Panc1 (cell line): ENCODE data around the gene EMILIN2. TPM values are rescaled to one million over a fixed set of nuclear protein-coding genes. Genes with fewer than 3 reads are reported as not detected.

Experiments
- ATAC-seq: fragments of 200-7000 bp; cut with Tn5 transposase; 2 replicates; pipeline ENCODE4 v1.9.1; 2020; ENCODE audit warnings: mild to moderate bottlenecking, moderate library complexity
- BruUV-seq: library from RNA; stranded (reverse); fragments of 400-500 nt; replicated peaks from 2 replicates; lab custom pipeline; 2021; lab: Mats Ljungman, UMichigan
- CTCF ChIA-PET: fragments of 300-600 bp; sonication (Branson Sonifier 250); formaldehyde crosslinking; loops from one replicate; lab custom pipeline; 2022; ENCODE audit warnings: antibody characterized with exemption; lab: Charles Lee
- POLR2A ChIA-PET: fragments of 300-600 bp; sonication (Branson Sonifier 250); formaldehyde crosslinking; loops from one replicate; lab custom pipeline; 2022; ENCODE audit warnings: antibody characterized with exemption; lab: Charles Lee
- DNase-seq: peaks from one replicate; pipeline ENCODE4 v3.0.0-alpha.2; 2010; ENCODE audit warnings: low read depth, low spot score
- H3K27ac ChIP-seq: 2 replicates; pipeline ENCODE4 v1.5.1; 2011; ENCODE audit warnings: mild to moderate bottlenecking, low read length, inconsistent platforms
- H3K27me3 ChIP-seq: fragments of 200-500 bp; sonication (Bioruptor generic); 2 replicates; pipeline ENCODE4 v1.6.0; 2014; ENCODE audit warnings: low read length, inconsistent platforms; ENCODE audit not compliant: control insufficient read depth, insufficient read depth
- H3K36me3 ChIP-seq: fragments of 200-500 bp; sonication (Bioruptor generic); 2 replicates; pipeline ENCODE4 v1.5.1; 2014; ENCODE audit warnings: inconsistent platforms, mild to moderate bottlenecking, low read length, moderate library complexity; ENCODE audit not compliant: control insufficient read depth, insufficient read depth
- H3K4me1 ChIP-seq: 2 replicates; pipeline ENCODE4 v1.5.1; 2011; ENCODE audit warnings: inconsistent platforms, mild to moderate bottlenecking, low read length, moderate library complexity; ENCODE audit not compliant: control insufficient read depth, insufficient read depth
- H3K4me3 ChIP-seq, 2 experiments: 2 replicates each; pipeline ENCODE4 v1.5.1; 2011 to 2012; ENCODE audit warnings: low read depth in 2 of 2, low read length in 2 of 2, mild to moderate bottlenecking in 2 of 2, inconsistent platforms in 1 of 2, moderate library complexity in 1 of 2
- H3K9me3 ChIP-seq: fragments of 200-500 bp; sonication (Bioruptor generic); 2 replicates; pipeline ENCODE4 v1.5.1; 2014; ENCODE audit warnings: low read depth, mild to moderate bottlenecking, inconsistent platforms, low read length, moderate library complexity; ENCODE audit not compliant: control insufficient read depth, insufficient read depth
- CTCF ChIP-seq: fragments of 450-650 bp; IDR thresholded peaks from 2 replicates; pipeline ENCODE4 v1.5.1; 2017; ENCODE audit warnings: mild to moderate bottlenecking
- POLR2AphosphoS5 ChIP-seq: IDR thresholded peaks from 2 replicates; pipeline ENCODE4 v1.6.1; 2012; ENCODE audit warnings: mild to moderate bottlenecking, low read depth, low read length, moderate library complexity
- REST ChIP-seq, 2 experiments: IDR thresholded peaks; 2 replicates each; pipeline ENCODE4 v1.6.1; 2011 to 2012; ENCODE audit warnings: low read depth in 2 of 2, control low read depth in 1 of 2, low read length in 1 of 2, mild to moderate bottlenecking in 1 of 2, moderate library complexity in 1 of 2; ENCODE audit not compliant: insufficient read depth in 1 of 2
- SIN3A ChIP-seq: IDR thresholded peaks from 2 replicates; pipeline ENCODE4 v1.6.1; 2012; ENCODE audit warnings: low read depth, mild to moderate bottlenecking, low read length, moderate library complexity, borderline replicate concordance; ENCODE audit not compliant: insufficient read depth
- TCF7L2 ChIP-seq: IDR thresholded peaks from 2 replicates; pipeline ENCODE4 v1.6.1; 2011; ENCODE audit warnings: mild to moderate bottlenecking, low read depth, low read length, inconsistent platforms
- in situ Hi-C: cut with HindIII; loops from 2 replicates; pipeline ENCODE4 v1.10.0; 2016; ENCODE audit warnings: low sequenced_read_pairs, low pct_unique_long_range_greater_than_20kb
- intact Hi-C: fragments of 100-400 bp; cut with micrococcal nuclease; formaldehyde crosslinking; loops from one replicate; pipeline ENCODE4 v1.10.0; 2022; ENCODE audit not compliant: unreplicated experiment
- total RNA-seq: library from RNA; stranded (reverse); gene quantifications from one replicate; pipeline ENCODE4 v1.2.1, GENCODE V29; 2021; ENCODE audit not compliant: unreplicated experiment

EMILIN2 gene
- total RNA-seq, 1 experiment from 2014 or later: 18.3 TPM

GRCh38 chr18:2948038-2948437 is 101.2 kb downstream of the EMILIN2 start:
- Histone ChIP-seq H3K4me1 (peaks cover 4% of the 10 kb centered on the region), H3K9me3 (no peaks in the 10 kb centered on the region), H3K27ac (peak overlapping the region; percentile 3; the same call in 1 of the 2 replicates), H3K4me3 (no peak overlapping the region), H3K36me3 (peaks cover 8% of the 10 kb centered on the region), H3K27me3 (no peaks in the 10 kb centered on the region)
- peak; percentile 67 for TF ChIP-seq CTCF
- TF ChIP-seq REST (IDR thresholded peaks at IDR 0.05; ENCODE audit: insufficient read depth in 1 of 2, low read depth in 2 of 2, low read length in 1 of 2): no peak
- no TSS peak for BruUV-seq
- 0 out of 2 replicates have a peak, but pooled peaks have one; percentile 48 for ATAC-seq
- intact Hi-C loops: no loop called here
- CTCF ChIA-PET: interaction anchor here (0.6 kb wide), 3 partner anchors 10 to 116 kb away, joined by 3 to 6 read pairs (median 6); no protein-coding TSS in a partner anchor
- in situ Hi-C loops: no loop called here
- no peak for DNase-seq
- POLR2A ChIA-PET: interaction anchor here (0.7 kb wide), 1 partner anchor 54 kb away, joined by 4 read pairs; no protein-coding TSS in a partner anchor

GRCh38 chr18:2952605-2953004 is 105.8 kb downstream of the EMILIN2 start:
- no peak for TF ChIP-seq CTCF
- TF ChIP-seq TCF7L2: no peak
- no peak for TF ChIP-seq REST (IDR thresholded peaks at IDR 0.05; ENCODE audit: insufficient read depth in 1 of 2, low read depth in 2 of 2, low read length in 1 of 2)
- TF ChIP-seq SIN3A: no peak
- TF ChIP-seq POLR2AphosphoS5: no peak
- Histone ChIP-seq H3K4me3 (no peak overlapping the region), H3K36me3 (peaks cover 24% of the 10 kb centered on the region), H3K9me3 (no peaks in the 10 kb centered on the region), H3K27me3 (no peaks in the 10 kb centered on the region), H3K27ac (no peak overlapping the region), H3K4me1 (peaks cover 4% of the 10 kb centered on the region)
- in situ Hi-C loops (no loop called here), intact Hi-C loops (no loop called here)
- ChIA-PET POLR2A (no interaction called here), CTCF (no interaction called here)
- ATAC-seq (no peak), DNase-seq (no peak)
- no TSS peak for BruUV-seq
